GM10266 (cell line): Measurements from ENCODE around the gene CAPZB.

Experiments used
- DNase-seq: peaks from one replicate; pipeline ENCODE4 v3.0.0; 2012; ENCODE audit errors: extremely low spot score
- TF ChIP-seq, protein P1 (sequence below): IDR thresholded peaks from 2 replicates; pipeline ENCODE4 v1.5.1; 2012; ENCODE audit warnings: mild to moderate bottlenecking, low read depth; ENCODE audit not compliant: control insufficient read depth, insufficient read depth; ENCODE audit errors: missing control alignments

CAPZB gene

DNA sequence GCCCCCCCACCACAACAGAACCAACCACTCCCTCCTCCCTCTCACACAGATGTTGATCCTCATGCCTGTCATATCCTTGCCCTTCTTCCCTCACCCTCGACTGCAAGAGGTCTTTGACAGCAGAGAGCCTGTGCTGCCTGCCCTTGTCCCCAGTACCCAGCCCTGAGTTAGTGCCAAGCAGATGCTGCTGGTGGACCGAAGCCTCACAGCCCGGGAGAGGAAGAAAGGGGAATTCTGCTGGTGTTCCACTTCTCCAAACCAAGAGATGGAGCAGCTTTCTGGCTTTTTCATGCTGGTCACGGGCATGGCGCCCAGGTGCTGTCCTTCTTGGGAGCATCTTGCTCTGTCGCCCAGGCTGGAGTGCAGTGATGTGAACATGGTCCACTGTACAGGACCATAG, 104.1 kb downstream of the CAPZB start:
- TF ChIP-seq, protein P1, sequence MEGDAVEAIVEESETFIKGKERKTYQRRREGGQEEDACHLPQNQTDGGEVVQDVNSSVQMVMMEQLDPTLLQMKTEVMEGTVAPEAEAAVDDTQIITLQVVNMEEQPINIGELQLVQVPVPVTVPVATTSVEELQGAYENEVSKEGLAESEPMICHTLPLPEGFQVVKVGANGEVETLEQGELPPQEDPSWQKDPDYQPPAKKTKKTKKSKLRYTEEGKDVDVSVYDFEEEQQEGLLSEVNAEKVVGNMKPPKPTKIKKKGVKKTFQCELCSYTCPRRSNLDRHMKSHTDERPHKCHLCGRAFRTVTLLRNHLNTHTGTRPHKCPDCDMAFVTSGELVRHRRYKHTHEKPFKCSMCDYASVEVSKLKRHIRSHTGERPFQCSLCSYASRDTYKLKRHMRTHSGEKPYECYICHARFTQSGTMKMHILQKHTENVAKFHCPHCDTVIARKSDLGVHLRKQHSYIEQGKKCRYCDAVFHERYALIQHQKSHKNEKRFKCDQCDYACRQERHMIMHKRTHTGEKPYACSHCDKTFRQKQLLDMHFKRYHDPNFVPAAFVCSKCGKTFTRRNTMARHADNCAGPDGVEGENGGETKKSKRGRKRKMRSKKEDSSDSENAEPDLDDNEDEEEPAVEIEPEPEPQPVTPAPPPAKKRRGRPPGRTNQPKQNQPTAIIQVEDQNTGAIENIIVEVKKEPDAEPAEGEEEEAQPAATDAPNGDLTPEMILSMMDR: no peak
- DNase-seq: no peak

DNA sequence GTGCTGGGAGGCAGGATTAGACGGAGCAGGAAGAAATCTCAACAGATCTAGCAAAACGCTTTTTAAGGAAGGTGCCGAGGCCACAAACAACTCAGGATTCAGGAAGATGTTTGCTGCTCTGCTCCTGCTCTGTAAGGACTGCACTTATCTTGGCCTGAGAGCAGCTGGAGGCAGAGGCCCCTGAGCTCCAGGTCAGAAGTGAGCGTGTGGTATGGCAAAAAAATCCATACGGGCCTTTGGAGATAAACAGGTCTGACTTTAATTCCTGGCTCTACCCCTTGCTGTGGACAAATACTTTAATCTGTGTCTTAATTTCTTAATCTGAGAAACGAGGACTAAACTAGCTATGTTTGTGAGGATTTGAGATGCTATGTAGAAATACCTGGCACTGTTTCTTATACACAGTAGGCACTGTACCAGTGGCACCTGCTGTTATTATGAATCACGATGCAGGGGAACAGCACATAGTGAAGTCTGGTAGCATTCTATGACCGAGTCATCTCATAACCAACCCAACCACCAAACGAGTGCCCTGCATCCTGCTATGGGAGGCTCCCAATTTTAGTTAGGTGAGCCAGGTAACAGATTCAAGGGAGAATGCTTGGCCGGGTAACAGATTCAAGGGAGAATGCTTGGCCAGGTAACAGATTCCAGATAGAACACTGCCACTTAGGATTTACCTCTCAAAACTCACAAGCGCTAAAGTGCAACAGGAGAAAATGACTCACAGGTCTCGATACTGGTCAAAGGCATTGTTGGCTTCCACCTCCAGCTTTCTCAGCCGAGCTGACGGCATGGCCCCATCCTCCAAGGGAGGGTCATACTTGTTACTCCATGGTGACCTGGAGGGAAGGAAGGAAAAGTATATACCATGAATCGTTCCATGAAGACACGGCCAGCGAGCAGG, 107.3 kb downstream of the CAPZB start:
- no peak for DNase-seq
- TF ChIP-seq, protein P1: no peak

DNA sequence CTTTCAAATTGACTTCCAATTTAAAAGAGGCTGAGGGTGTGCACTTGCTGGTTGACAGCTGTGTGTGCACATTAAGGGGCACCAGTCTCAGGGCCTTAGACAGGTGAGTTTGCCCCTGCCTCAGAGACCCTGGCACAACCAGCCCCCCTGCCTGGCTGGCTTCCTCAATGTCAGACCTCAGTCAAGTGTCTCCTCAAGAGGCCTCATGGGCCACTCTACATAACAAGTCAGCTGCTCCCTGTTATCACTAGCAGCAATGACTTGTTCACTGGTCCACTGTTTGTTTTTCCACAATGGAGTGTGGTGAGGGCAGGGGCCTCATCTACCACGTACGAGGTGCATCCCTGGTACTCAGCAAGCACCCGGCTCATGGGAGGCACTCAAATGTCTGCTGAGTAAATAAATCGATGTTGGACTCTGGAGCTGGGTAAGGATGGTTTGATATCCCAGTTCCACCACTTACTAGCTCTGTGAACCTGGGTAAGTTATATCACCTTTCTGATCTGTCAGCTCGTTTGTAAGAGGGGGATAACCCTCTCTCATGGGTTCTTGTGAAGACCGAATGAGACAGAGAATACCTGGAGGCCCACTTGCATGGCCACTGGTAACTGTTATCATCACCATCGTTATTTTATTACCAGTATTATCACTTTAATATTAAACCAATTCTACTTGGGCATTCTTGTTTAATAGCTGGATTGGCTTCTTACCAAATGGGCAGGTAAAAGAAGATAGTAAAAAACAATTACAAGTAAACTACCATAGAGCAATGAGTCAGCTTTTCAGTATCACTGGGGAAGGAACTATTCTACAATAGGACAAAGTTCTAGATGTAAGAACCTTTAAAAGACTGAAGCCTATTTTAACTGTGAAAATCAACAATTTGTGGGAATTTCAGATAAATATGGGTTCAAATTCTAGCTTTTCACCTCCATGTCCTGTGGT, 108.6 kb downstream of the CAPZB start:
- no peak for DNase-seq
- TF ChIP-seq, protein P1: no peak

DNA sequence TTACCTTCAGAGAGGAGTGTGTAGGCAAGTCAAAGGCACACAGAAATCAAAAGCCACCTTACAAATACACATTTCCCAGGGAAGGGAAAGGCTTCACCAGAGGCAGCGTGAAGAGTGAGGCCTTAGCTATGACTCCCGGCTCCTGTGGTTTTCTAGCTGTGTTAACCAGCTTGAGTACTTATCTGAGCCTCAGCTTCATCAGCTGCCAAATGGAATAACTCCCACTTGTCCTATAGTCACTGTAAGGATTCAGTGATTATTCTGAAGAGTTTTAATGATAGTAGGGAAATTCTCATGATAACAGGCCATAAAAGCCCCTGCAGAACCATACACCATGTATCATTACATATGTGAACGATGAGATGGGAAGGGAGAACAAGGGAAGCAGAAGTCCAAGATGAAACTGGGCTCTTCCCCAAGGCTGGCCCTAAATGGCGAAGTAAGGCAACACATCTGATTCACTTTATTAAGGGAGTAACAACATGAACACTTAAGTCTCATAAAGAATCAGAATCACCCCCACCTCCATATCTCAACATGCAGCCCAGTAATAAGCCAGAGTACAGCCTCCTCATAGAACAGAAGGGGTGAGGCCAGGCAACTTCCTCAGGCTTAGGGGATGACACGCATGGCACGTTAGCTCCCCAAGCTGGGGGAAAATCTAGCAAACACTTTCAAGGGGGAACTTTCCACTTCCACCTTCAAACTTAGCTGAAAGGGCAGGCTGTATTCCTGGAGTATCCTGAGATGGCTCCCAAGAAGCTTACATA, 109.5 kb downstream of the CAPZB start:
- no peak for DNase-seq

DNA sequence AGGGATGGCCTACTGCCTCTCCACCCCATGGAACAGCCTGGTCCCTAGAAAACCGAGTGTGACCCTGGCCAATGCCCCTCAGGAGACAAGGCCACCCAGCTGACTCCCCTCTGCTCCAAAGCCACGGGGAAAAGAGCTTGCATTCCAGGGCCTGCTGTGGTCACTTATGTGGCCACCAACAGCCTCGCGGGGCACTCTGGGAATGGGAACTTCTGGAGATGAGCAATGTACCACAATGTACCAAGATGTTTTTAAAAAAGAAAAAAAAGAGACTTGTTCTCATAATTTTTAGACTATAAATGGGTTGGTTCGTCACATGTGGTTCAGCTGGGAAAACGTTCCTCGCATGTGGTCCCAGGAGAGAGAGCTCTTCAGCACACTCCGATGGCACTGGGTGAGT, 110.4 kb downstream of the CAPZB start:
- DNase-seq: no peak
- TF ChIP-seq, protein P1: no peak

More for the DNA sequence above, 109.5 kb downstream of the CAPZB start:
- TF ChIP-seq, protein P1: no peak

DNA sequence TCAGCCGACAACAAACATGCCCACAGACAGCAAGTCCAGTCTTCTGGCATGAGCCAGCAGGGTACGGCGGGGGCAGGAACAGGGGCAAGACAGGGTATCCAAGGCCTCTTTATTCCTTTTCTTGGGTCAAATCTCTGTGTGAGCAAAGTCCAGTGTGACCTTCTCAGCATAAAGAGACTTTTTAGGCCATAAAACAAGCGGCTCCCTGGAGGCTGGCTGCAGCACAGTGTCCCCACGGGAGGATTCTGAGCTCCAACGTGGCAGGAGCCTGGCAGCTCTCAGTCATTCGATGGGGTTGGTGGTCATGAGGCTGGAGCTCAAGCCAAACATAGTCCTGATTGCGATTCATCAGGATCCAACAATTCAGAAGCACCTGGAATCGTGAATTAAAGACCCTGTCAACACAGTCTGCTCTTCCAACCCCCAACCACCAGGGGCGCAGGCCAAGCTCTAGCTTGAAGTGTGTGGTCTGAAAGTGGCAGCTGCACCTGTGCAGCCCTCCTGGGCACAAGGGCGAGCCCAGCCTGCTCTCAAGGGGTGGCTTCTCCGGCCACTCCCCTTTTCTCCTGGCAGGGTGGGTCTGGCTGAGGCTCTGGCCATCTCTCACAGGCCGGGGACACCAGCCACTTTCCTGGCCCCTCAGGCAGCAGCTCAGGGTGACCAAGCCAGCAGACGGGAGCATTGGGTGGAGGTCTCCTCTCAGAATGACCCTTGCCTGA, 111.1 kb downstream of the CAPZB start:
- DNase-seq: no peak
- TF ChIP-seq, protein P1: peak; percentile 47
